Endodermal cell (in vitro differentiated cells): ENCODE measurements around the gene IL1B. TPM values are rescaled to one million over a fixed set of nuclear protein-coding genes. Genes with fewer than 3 reads are reported as not detected.

Experiments used
- DNase-seq: peaks from one replicate; pipeline ENCODE4 v3.0.0-alpha.2; 2017
- H3K27ac ChIP-seq: 2 replicates; pipeline ENCODE4 v1.5.1; 2013; ENCODE audit warnings: mild to moderate bottlenecking, low read depth, low read length, moderate library complexity
- H3K27me3 ChIP-seq: 2 replicates; pipeline ENCODE4 v1.6.1; 2013; ENCODE audit warnings: mild to moderate bottlenecking, low read length, moderate library complexity; ENCODE audit not compliant: insufficient read depth, control insufficient read depth, poor library complexity, severe bottlenecking
- H3K36me3 ChIP-seq: 2 replicates; pipeline ENCODE4 v1.7.0; 2013; ENCODE audit warnings: mild to moderate bottlenecking, low read length, moderate library complexity; ENCODE audit not compliant: control insufficient read depth, insufficient read depth
- H3K4me1 ChIP-seq: one replicate; pipeline ENCODE4 v1.7.0; 2013; ENCODE audit warnings: low read length; ENCODE audit not compliant: control insufficient read depth, insufficient read depth
- H3K4me3 ChIP-seq: 2 replicates; pipeline ENCODE4 v1.5.1; 2013; ENCODE audit warnings: mild to moderate bottlenecking, low read length, moderate library complexity
- H3K9ac ChIP-seq: 2 replicates; pipeline ENCODE4 v1.6.1; 2013; ENCODE audit warnings: mild to moderate bottlenecking, low read length, moderate library complexity; ENCODE audit not compliant: poor library complexity, severe bottlenecking; ENCODE audit errors: extremely low read depth
- H3K9me3 ChIP-seq: 2 replicates; pipeline ENCODE4 v1.6.1; 2013; ENCODE audit warnings: mild to moderate bottlenecking, low read length, moderate library complexity; ENCODE audit not compliant: control insufficient read depth
- H3K27ac Mint-ChIP-seq: 2 replicates; pipeline ENCODE4 v1.8.0; 2020; ENCODE audit warnings: mixed read lengths
- H3K27me3 Mint-ChIP-seq: 2 replicates; pipeline ENCODE4 v1.8.0; 2021; ENCODE audit warnings: mild to moderate bottlenecking, mixed read lengths; ENCODE audit not compliant: insufficient read depth
- H3K36me3 Mint-ChIP-seq: 2 replicates; pipeline ENCODE4 v1.8.0; 2020; ENCODE audit warnings: low read depth, mixed read lengths
- H3K4me1 Mint-ChIP-seq: 2 replicates; pipeline ENCODE4 v1.8.0; 2020; ENCODE audit warnings: mixed read lengths
- H3K4me3 Mint-ChIP-seq: 2 replicates; pipeline ENCODE4 v1.8.0; 2020; ENCODE audit warnings: mild to moderate bottlenecking, moderate library complexity, mixed read lengths
- H3K9me3 Mint-ChIP-seq: 2 replicates; pipeline ENCODE4 v1.8.0; 2020; ENCODE audit warnings: mild to moderate bottlenecking, mixed read lengths
- WGBS, 2 experiments: methylation state at CpG; one replicate each; pipeline versions ENCODE4 v1.1.5 to v1.1.7; 2013; ENCODE audit warnings: missing lambda C conversion rate in 2 of 2, mixed read lengths in 1 of 2; ENCODE audit not compliant: insufficient coverage in 1 of 2, insufficient read length in 1 of 2; 5-methylcytosine and 5-hydroxymethylcytosine counted together
- total RNA-seq, 2 donors: library from RNA; stranded (reverse); fragmentation: NEBNext Ultra II Directional in 1 of 2; extraction: Animal tissue kit (Norgen Biotek cat#: 25700) in 1 of 2; gene quantifications; 2 replicates in 1 of 2; 3 replicates in 1 of 2; pipeline ENCODE4 v1.2.1, GENCODE V29; 2021
- TF ChIP-seq, protein P1 (sequence below): fragments of 200-600 bp; sonication (generic); conservative IDR thresholded peaks from 2 replicates; pipeline ENCODE4 v1.5.0; 2021; ENCODE audit warnings: antibody characterized with exemption, mild to moderate bottlenecking

The IL1B gene
- total RNA-seq, 2 donors from 2014 or later: not detected

DNA sequence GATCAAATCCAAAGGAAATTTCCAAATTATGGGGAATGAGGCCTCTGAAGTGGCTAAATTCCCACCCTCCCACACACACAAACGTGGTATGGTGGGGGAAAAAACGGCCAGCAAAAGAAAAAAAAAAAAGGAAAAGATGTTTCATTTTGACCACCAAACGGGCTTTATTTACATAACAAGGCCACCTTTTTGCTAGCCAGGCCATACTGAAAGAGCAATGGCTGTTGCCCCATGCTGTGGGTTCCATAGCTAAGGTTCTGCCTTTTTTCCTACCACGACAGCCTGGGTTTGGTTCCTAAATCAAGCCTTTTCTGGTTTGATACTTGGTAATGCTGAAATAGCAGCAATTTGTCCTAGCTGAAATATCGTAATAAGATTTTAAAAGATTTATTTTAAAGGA is 14.0 kb upstream of the IL1B start:
- Histone ChIP-seq H3K27ac (no peak overlapping the region), H3K9ac (no peak overlapping the region), H3K4me3 (peak overlapping the region; percentile 19), H3K27me3 (no peaks in the 10 kb centered on the region), H3K36me3 (no peaks in the 10 kb centered on the region), H3K4me1 (peaks cover 13% of the 10 kb centered on the region), H3K9me3 (peaks cover 48% of the 10 kb centered on the region)
- peaks cover 46% of the 10 kb centered on the region for H3K9me3 Mint-ChIP-seq
- peaks cover 3% of the 10 kb centered on the region for H3K27me3 Mint-ChIP-seq
- no peak overlapping the region for H3K27ac Mint-ChIP-seq
- 54 to 69% methylated on average over 4 to 5 of the region's 5 CpGs for WGBS, 2 experiments
- TF ChIP-seq, protein P1, sequence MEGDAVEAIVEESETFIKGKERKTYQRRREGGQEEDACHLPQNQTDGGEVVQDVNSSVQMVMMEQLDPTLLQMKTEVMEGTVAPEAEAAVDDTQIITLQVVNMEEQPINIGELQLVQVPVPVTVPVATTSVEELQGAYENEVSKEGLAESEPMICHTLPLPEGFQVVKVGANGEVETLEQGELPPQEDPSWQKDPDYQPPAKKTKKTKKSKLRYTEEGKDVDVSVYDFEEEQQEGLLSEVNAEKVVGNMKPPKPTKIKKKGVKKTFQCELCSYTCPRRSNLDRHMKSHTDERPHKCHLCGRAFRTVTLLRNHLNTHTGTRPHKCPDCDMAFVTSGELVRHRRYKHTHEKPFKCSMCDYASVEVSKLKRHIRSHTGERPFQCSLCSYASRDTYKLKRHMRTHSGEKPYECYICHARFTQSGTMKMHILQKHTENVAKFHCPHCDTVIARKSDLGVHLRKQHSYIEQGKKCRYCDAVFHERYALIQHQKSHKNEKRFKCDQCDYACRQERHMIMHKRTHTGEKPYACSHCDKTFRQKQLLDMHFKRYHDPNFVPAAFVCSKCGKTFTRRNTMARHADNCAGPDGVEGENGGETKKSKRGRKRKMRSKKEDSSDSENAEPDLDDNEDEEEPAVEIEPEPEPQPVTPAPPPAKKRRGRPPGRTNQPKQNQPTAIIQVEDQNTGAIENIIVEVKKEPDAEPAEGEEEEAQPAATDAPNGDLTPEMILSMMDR: no peak
- H3K4me3 Mint-ChIP-seq: no peak overlapping the region
- DNase-seq: no peak
- H3K4me1 Mint-ChIP-seq: peaks cover 35% of the 10 kb centered on the region
- peaks cover 5% of the 10 kb centered on the region for H3K36me3 Mint-ChIP-seq

DNA sequence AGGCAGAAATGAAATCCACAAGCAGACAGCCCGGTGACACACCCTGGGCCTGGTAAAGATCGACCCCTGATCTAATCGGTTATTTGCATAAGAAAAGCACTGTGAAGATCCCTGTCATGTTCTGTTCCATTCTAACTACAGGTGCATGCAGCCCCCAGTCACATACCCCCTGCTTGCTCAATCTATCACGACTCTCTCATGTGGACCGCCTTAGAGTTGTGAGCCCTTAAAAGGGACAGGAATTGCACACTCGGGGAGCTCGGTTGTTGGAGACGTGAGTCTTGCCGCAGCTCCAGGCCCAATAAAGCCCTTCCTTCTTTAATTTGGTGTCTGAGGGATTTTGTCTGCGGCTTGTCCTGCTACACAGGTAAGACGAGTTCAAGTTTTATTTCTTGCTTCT is 13.4 kb upstream of the IL1B start:
- WGBS, 2 experiments: 83 to 89% methylated on average over 7 to 11 of the region's 11 CpGs

DNA sequence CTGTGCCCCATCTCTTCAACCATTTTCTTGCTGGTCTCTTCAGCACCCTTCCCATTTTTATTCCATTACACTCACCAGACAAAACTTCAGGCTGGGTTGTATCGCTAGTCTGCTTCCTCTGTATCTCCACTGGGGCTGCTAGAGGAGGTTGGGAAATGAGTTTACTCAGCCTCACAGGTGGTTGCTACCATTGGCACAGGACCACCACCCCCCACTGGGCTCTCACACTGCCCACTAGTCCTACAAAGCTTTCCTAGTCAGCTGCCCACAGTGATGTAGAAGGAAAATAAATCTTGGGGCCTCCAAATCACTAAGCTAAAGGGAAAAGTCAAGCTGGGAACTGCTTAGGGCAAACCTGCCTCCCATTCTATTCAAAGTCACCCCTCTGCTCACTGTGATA is 12.3 kb upstream of the IL1B start:
- H3K36me3 Mint-ChIP-seq: peaks cover 5% of the 10 kb centered on the region

More for the DNA sequence above, 13.4 kb upstream of the IL1B start:
- H3K27me3 ChIP-seq: no peaks in the 10 kb centered on the region
- H3K9ac ChIP-seq: no peak overlapping the region
- Mint-ChIP-seq H3K4me1 (peaks cover 35% of the 10 kb centered on the region), H3K27me3 (peaks cover 5% of the 10 kb centered on the region), H3K36me3 (peaks cover 5% of the 10 kb centered on the region), H3K9me3 (peaks cover 44% of the 10 kb centered on the region), H3K27ac (no peak overlapping the region), H3K4me3 (no peak overlapping the region)
- peak overlapping the region; percentile 19 for H3K4me3 ChIP-seq
- peaks cover 43% of the 10 kb centered on the region for H3K9me3 ChIP-seq
- H3K4me1 ChIP-seq: peaks cover 13% of the 10 kb centered on the region
- DNase-seq: no peak
- H3K36me3 ChIP-seq: no peaks in the 10 kb centered on the region
- H3K27ac ChIP-seq: no peak overlapping the region
- TF ChIP-seq, protein P1: no peak

More for the DNA sequence above, 12.3 kb upstream of the IL1B start:
- peak overlapping the region; percentile 23 for H3K27ac Mint-ChIP-seq
- H3K27me3 Mint-ChIP-seq: peaks cover 5% of the 10 kb centered on the region
- H3K36me3 ChIP-seq: no peaks in the 10 kb centered on the region
- H3K4me1 Mint-ChIP-seq: peaks cover 35% of the 10 kb centered on the region
- H3K4me3 ChIP-seq: no peak overlapping the region
- H3K27me3 ChIP-seq: no peaks in the 10 kb centered on the region
- WGBS, 2 experiments: 57% methylated on average over 1 of the region's 1 CpG; no CpG with 5 or more reads in 1 of the 2 experiments
- H3K9me3 Mint-ChIP-seq: peaks cover 41% of the 10 kb centered on the region
- peaks cover 42% of the 10 kb centered on the region for H3K9me3 ChIP-seq
- DNase-seq: peak; percentile 71
- no peak overlapping the region for H3K27ac ChIP-seq
- H3K9ac ChIP-seq: no peak overlapping the region
- H3K4me1 ChIP-seq: peaks cover 13% of the 10 kb centered on the region
- TF ChIP-seq, protein P1: no peak
- H3K4me3 Mint-ChIP-seq: no peak overlapping the region
